Measurements from ENCODE around the gene PCBP3. TPM values are rescaled to one million over a fixed set of nuclear protein-coding genes. Genes with fewer than 3 reads are reported as not detected.
"Not testable (repeated sequence)": the region's sequence is repeated elsewhere in the genome, so short reads cannot be mapped to it uniquely, and the experiment has no call there.

PCBP3 gene
- total RNA-seq, 1 experiment from 2014 or later, result not detected

DNA sequence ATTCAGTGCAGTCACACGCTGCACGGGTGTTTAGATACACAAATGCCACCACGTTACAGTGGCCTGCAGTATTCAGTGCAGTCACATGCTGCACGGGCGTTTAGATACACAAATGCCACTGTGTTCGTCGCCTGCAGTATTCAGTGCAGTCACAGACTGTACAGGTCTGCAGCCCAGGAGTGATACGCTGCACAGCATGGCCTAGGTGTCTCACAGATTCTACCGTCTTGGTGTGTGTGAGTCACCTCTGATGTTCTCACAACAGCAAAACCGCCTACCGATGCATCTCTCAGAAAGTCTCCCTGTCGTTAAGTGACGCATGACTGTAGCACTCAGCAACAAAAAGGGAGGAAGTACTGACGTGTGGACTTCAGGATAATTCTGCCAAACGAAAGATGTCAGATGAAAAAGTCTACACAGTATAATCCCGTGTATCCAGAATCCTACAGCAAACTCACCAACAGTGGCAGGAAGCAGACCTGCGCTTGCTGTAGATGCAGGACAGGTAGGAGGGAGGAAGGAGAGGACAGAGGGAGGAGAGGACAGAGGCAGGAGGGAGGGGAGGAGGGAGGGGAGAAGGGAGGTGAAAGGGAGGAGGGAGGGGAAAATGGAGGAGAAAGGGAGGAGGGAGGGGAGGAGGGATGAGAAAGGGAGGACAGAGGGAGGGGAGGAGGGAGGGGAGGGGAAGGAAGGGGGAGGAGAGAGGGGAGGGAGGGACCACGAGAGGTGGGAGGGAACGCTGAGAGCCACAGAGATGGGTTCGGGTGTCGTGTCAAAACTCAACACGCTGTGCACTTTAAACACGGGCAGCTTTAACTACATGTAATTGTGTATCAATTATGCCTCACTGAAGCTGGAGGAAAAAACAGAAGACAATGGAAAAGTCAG, 36.3 kb upstream of the PCBP3 start:
- BruUV-seq (replicated peaks), result no TSS peak
- H4K20me1 ChIP-seq (ENCODE audit: insufficient read depth), result no peaks in the 10 kb centered on the region
- no peak for DNase-seq
- H2AFZ ChIP-seq, result no peak overlapping the region
- H3F3A ChIP-seq (ENCODE audit: insufficient read depth, low read depth), result no peaks in the 10 kb centered on the region
- no peak overlapping the region for H3K27ac ChIP-seq
- intact Hi-C loops (cut with micrococcal nuclease; ENCODE audit: unreplicated experiment), result no loop called here
- no peak overlapping the region for H3K4me3 ChIP-seq
- H3K27me3 ChIP-seq (ENCODE audit: insufficient read depth, low read depth), result peaks cover 66% of the 10 kb centered on the region
- POLR2A ChIA-PET (ENCODE audit: unreplicated experiment), result no interaction called here
- no peaks in the 10 kb centered on the region for H3K36me3 ChIP-seq (ENCODE audit: low read depth)
- no peaks in the 10 kb centered on the region for H3K4me1 ChIP-seq (replicated peaks; ENCODE audit: insufficient read depth)
- TF ChIP-seq CTCF (conservative IDR thresholded peaks at IDR 0.05), result no peak
- TF ChIP-seq EZH2 (IDR thresholded peaks at IDR 0.05; ENCODE audit: low read depth), result no peak
- CTCF ChIA-PET, result no interaction called here
- no peaks in the 10 kb centered on the region for H3K9me3 ChIP-seq (ENCODE audit: insufficient read depth, low read depth)
- H3K4me2 ChIP-seq, result no peak overlapping the region
- H3K79me2 ChIP-seq (ENCODE audit: low read depth), result no peaks in the 10 kb centered on the region
- H3K9me2 ChIP-seq (ENCODE audit: insufficient read depth), result no peaks in the 10 kb centered on the region

DNA sequence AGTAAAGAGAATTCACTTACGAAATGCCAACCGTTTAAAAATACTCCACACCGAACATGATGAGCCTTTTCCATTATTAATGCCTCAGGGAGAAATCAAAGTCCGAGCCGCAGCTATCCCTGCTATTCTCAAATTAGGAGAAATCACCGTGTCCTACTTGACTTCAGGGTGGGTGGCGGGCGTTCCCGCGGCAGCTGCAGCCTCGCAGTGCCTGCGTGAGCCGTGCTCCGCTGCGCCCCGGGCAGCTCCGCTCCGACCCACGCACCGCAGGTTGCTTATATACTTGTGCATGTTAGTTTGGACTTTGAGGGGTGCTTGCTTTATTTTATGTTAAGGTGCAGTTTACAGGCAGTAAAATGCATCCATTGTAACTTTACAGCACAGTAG, 35.6 kb upstream of the PCBP3 start:
- H3K4me2 ChIP-seq, result no peak overlapping the region
- CTCF ChIA-PET, result no interaction called here

GRCh38 chr21:45608747-45609470, 34.6 kb upstream of the PCBP3 start:
- H2AFZ ChIP-seq; H3F3A ChIP-seq (ENCODE audit: insufficient read depth, low read depth); H3K4me3 ChIP-seq; intact Hi-C loops (cut with micrococcal nuclease; ENCODE audit: unreplicated experiment); H3K4me2 ChIP-seq; BruUV-seq (replicated peaks); DNase-seq; H3K79me2 ChIP-seq (ENCODE audit: low read depth); H4K20me1 ChIP-seq (ENCODE audit: insufficient read depth); H3K36me3 ChIP-seq (ENCODE audit: low read depth); H3K9me2 ChIP-seq (ENCODE audit: insufficient read depth); CTCF ChIA-PET; H3K4me1 ChIP-seq (replicated peaks; ENCODE audit: insufficient read depth); H3K27ac ChIP-seq; H3K9me3 ChIP-seq (ENCODE audit: insufficient read depth, low read depth); POLR2A ChIA-PET (ENCODE audit: unreplicated experiment): not testable (repeated sequence)
- H3K27me3 ChIP-seq (ENCODE audit: insufficient read depth, low read depth), result peaks cover 67% of the 10 kb centered on the region

More for the DNA sequence above, 35.6 kb upstream of the PCBP3 start:
- POLR2A ChIA-PET (ENCODE audit: unreplicated experiment), result no interaction called here
- no peak overlapping the region for H3K27ac ChIP-seq
- DNase-seq, result no peak
- no peak overlapping the region for H3K4me3 ChIP-seq
- BruUV-seq (replicated peaks), result no TSS peak
- TF ChIP-seq CTCF (conservative IDR thresholded peaks at IDR 0.05) (no peak), EZH2 (IDR thresholded peaks at IDR 0.05; ENCODE audit: low read depth) (no peak)
- H4K20me1 ChIP-seq (ENCODE audit: insufficient read depth), result no peaks in the 10 kb centered on the region
- H3K9me3 ChIP-seq (ENCODE audit: insufficient read depth, low read depth), result no peaks in the 10 kb centered on the region
- no peaks in the 10 kb centered on the region for H3K79me2 ChIP-seq (ENCODE audit: low read depth)
- no peaks in the 10 kb centered on the region for H3K9me2 ChIP-seq (ENCODE audit: insufficient read depth)
- H2AFZ ChIP-seq, result no peak overlapping the region
- peaks cover 67% of the 10 kb centered on the region for H3K27me3 ChIP-seq (ENCODE audit: insufficient read depth, low read depth)
- H3K36me3 ChIP-seq (ENCODE audit: low read depth), result no peaks in the 10 kb centered on the region
- intact Hi-C loops (cut with micrococcal nuclease; ENCODE audit: unreplicated experiment), result no loop called here
- no peaks in the 10 kb centered on the region for H3F3A ChIP-seq (ENCODE audit: insufficient read depth, low read depth)
- H3K4me1 ChIP-seq (replicated peaks; ENCODE audit: insufficient read depth), result no peaks in the 10 kb centered on the region

DNA sequence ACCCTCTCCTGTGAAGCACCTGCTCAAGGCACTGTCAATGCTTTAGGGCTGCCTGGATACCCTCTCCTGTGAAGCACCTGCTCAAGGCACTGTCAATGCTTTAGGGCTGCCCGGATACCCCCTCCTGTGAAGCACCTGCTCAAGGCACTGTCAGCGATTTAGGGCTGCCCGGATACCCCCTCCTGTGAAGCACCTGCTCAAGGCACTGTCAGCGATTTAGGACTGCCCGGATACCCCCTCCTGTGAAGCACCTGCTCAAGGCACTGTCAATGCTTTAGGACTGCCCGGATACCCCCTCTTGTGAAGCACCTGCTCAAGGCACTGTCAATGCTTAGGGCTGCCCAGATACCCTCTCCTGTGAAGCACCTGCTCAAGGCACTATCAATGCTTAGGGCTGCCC, 33.9 kb upstream of the PCBP3 start:
- H3K4me3 ChIP-seq; H3K36me3 ChIP-seq (ENCODE audit: low read depth); intact Hi-C loops (cut with micrococcal nuclease; ENCODE audit: unreplicated experiment); H3K4me1 ChIP-seq (replicated peaks; ENCODE audit: insufficient read depth); CTCF ChIA-PET; H3K27ac ChIP-seq; H3K79me2 ChIP-seq (ENCODE audit: low read depth); H3K9me2 ChIP-seq (ENCODE audit: insufficient read depth); H3F3A ChIP-seq (ENCODE audit: insufficient read depth, low read depth); BruUV-seq (replicated peaks); H3K4me2 ChIP-seq; DNase-seq; H2AFZ ChIP-seq; H4K20me1 ChIP-seq (ENCODE audit: insufficient read depth); POLR2A ChIA-PET (ENCODE audit: unreplicated experiment); H3K9me3 ChIP-seq (ENCODE audit: insufficient read depth, low read depth): not testable (repeated sequence)
- H3K27me3 ChIP-seq (ENCODE audit: insufficient read depth, low read depth), result peaks cover 67% of the 10 kb centered on the region
